Measurements from ENCODE around the gene ACYP1. TPM values are rescaled to one million over a fixed set of nuclear protein-coding genes. Genes with fewer than 3 reads are reported as not detected.

The ACYP1 gene
- total and polyA plus RNA-seq, 9 of the 15 experiments (the other 6 are each of a cell fraction or from before 2014, with no cell fraction given), result 19.9 to 113 (median 52.3) TPM

- TF ChIP-seq ZBTB5 (IDR thresholded peaks at IDR 0.05) (no peak), KDM4B (IDR thresholded peaks at IDR 0.05; ENCODE audit: borderline replicate concordance in 2 of 2, low read depth in 1 of 2) (no peak), ATF7 (IDR thresholded peaks at IDR 0.05) (no peak)
Measured at GRCh38 chr14:75095690-75096089, 31.9 kb upstream of the ACYP1 start (continued).

GRCh38 chr14:75094896-75095295, 31.1 kb upstream of the ACYP1 start:
- Histone ChIP-seq H3K27ac (ENCODE audit: extremely low read depth, low read depth, low read length) (no peak overlapping the region), H3K79me2 (ENCODE audit: control insufficient read depth, insufficient read depth, low read length) (no peaks in the 10 kb centered on the region), H2AFZ (ENCODE audit: low read depth, low read length) (no peak overlapping the region), H3K9me3 (replicated peaks; ENCODE audit: control insufficient read depth, insufficient read depth, low read depth, low read length) (no peaks in the 10 kb centered on the region), H3K4me3 (no peak overlapping the region), H3K9me1 (ENCODE audit: control insufficient read depth, insufficient read depth, low read length) (no peaks in the 10 kb centered on the region), H3K9ac (ENCODE audit: insufficient read depth in 1 of 2, low read depth in 2 of 2, low read length in 2 of 2) (no peak overlapping the region), H4K20me1 (replicated peaks; ENCODE audit: control insufficient read depth, insufficient read depth, low read length) (no peaks in the 10 kb centered on the region), H3K4me1 (replicated peaks in 1 of 2; ENCODE audit: control insufficient read depth in 2 of 2, insufficient read depth in 2 of 2, low read length in 2 of 2) (no peaks in the 10 kb centered on the region), H3K36me3 (ENCODE audit: control insufficient read depth, insufficient read depth, low read length) (peaks cover 34% of the 10 kb centered on the region), H3K4me2 (ENCODE audit: insufficient read depth, low read length) (no peak overlapping the region), H3K27me3 (ENCODE audit: control insufficient read depth in 2 of 2, insufficient read depth in 2 of 2, low read length in 2 of 2) (no peaks in the 10 kb centered on the region)
- ATAC-seq, result no peak
- CTCF ChIA-PET (ENCODE audit: low intra/inter-chr PET ratio), result no interaction called here
- POLR2A ChIA-PET, result interaction anchor here (0.6 to 1.1 kb wide), 2 partner anchors 8 to 154 kb away, joined by 3 read pairs; no protein-coding TSS in a partner anchor
- DNase-seq (ENCODE audit: extremely low read depth in 1 of 4, low spot score in 3 of 4), result no peak
- BruUV-seq (replicated peaks), result no TSS peak
- in situ Hi-C loops (cut with MboI), result no loop called here
- intact Hi-C loops (cut with micrococcal nuclease), result no loop called here
- 73% methylated on average over 2 of the region's 3 CpGs for WGBS (ENCODE audit: insufficient coverage, low coverage, missing lambda C conversion rate)
- no peak for FAIRE-seq
- TF ChIP-seq POLR2AphosphoS2 (IDR thresholded peaks at IDR 0.05; ENCODE audit: low read length) (no peak), ZNF175 (CRISPR knock-in tag; IDR thresholded peaks at IDR 0.05; ENCODE audit: low read depth) (no peak), EP400 (IDR thresholded peaks at IDR 0.05) (no peak), ATF3 (IDR thresholded peaks at IDR 0.05) (no peak), ATF3 (CRISPR knock-in tag; conservative IDR thresholded peaks at IDR 0.05) (no peak), SAFB2 (IDR thresholded peaks at IDR 0.05; ENCODE audit: borderline replicate concordance, low read depth, low read length, severe bottlenecking) (no peak)
